Skeletal muscle tissue (tissue), 4 donors: ENCODE results near the gene OSGIN1. TPM values are rescaled to one million over a fixed set of nuclear protein-coding genes. Genes with fewer than 3 reads are reported as not detected.

Source experiments
- H3K27ac ChIP-seq: one replicate; pipeline ENCODE4 v1.7.0; 2013; ENCODE audit warnings: mild to moderate bottlenecking, low read depth, low read length, inconsistent platforms
- H3K27me3 ChIP-seq, 3 donors: one replicate each; pipeline ENCODE4 v1.7.0; 2013; ENCODE audit warnings: low read length in 3 of 3; ENCODE audit not compliant: control insufficient read depth in 3 of 3, insufficient read depth in 3 of 3
- H3K36me3 ChIP-seq, 3 donors: one replicate each; pipeline ENCODE4 v1.7.0; 2013; ENCODE audit warnings: low read length in 3 of 3; ENCODE audit not compliant: control insufficient read depth in 3 of 3, insufficient read depth in 3 of 3
- H3K4me1 ChIP-seq, 3 donors: one replicate each; pipeline ENCODE4 v1.7.0; 2013; ENCODE audit warnings: low read length in 3 of 3, mild to moderate bottlenecking in 3 of 3; ENCODE audit not compliant: control insufficient read depth in 3 of 3, insufficient read depth in 3 of 3
- H3K4me3 ChIP-seq, 3 donors: one replicate each; pipeline ENCODE4 v1.7.0; 2013; ENCODE audit warnings: low read length in 3 of 3
- H3K9ac ChIP-seq, 3 donors: one replicate each; pipeline ENCODE4 v1.7.0; 2013; ENCODE audit warnings: low read length in 3 of 3, mild to moderate bottlenecking in 3 of 3, moderate library complexity in 2 of 3, low read depth in 1 of 3
- H3K9me3 ChIP-seq, 3 donors: one replicate each; pipeline ENCODE4 v1.7.0; 2013; ENCODE audit warnings: low read length in 3 of 3; ENCODE audit not compliant: control insufficient read depth in 3 of 3
- total RNA-seq: library from RNA; depleted of rRNA; stranded (reverse); fragments of >200 nt; gene quantifications from one replicate; pipeline ENCODE4 v1.2.3, GENCODE V29; 2014
- donor health status: Osteomylitis.

Gene OSGIN1
- total RNA-seq, 1 donor from 2014 or later, result 0.52 TPM

DNA sequence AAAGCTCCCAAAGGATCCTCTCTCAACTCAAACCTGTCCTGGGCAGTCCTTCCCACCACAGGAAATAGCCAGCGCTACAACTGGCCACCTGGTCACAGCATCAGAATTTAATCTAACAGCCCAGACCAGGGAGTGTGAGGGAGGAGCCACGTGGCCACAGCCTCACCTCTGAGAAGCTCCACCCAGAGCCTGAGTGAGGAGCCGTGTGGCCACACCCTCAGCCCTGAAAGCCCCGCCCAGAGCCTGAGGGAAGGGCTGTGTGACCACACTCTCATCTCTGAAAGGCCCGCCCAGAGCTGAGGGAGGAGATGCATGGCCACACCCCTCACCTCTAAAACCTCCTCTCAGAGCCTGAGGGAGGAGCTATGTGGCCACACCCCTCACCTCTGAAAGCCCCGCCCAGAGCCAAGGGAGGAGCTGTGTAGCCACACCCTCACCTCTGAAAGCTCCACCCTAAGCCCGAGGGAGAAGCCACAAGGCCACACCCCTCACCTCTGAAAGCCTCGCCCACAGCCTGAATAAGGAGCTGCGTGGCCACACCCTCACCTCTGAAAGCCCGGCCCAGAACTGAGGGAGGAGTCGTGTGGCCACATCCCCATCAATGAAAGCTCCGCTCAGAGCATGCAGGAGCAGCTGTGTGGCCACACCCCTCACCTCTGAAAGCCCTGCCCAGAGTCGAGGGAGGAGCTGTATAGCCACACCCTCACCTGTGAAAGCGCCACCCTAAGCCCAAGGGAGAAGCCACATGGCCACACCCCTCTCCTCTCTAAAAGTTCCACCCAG, 60.9 kb downstream of the OSGIN1 start:
- Histone ChIP-seq H3K36me3 (no peaks in the 10 kb centered on the region), H3K27me3 (peaks cover 4 to 9% (median 5%) of the 10 kb centered on the region in 3 donors), H3K9ac (no peak overlapping the region), H3K4me3 (no peak overlapping the region), H3K27ac (no peak overlapping the region), H3K4me1 (no peaks in the 10 kb centered on the region), H3K9me3 (no peaks in the 10 kb centered on the region)

DNA sequence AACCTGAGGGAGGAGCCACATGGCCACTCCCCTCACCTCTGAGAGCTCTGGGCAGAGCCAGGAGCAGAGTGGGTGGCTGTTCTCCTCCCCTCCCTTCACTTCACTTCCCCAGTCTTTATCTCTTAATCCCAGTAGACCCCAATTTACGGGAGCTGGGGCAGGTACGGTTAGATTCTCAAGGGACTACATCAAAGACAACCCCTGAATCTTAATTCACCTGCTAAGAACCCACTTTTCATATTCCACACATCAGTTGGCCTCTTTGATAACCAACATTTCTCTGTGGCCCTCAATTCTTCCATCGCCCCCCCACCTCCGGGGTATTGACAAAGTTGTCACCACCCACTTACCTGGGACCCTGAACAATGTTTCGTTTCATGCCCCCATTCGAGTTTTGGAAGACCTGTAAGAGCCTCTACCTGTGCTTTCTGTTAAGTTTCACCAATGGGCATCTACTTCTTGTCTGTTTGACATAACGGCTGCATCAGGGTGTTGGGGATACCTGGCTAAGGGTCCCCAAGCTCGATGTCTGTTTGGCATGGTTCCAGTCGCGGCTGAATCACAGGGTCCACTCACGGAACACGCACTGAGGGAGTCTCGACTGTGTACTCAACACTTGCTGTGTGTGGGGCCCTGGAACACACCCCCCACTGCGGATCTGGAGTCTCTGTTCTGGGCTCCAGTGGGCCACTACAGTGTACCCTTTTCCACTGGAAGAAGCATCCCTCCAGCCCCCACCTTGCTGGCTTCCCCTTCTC, 61.7 kb downstream of the OSGIN1 start:
- Histone ChIP-seq H3K9me3 (no peaks in the 10 kb centered on the region), H3K4me1 (no peaks in the 10 kb centered on the region), H3K9ac (no peak overlapping the region), H3K36me3 (no peaks in the 10 kb centered on the region), H3K27me3 (peaks cover 4 to 12% (median 5%) of the 10 kb centered on the region in 3 donors), H3K27ac (no peak overlapping the region), H3K4me3 (no peak overlapping the region)

DNA sequence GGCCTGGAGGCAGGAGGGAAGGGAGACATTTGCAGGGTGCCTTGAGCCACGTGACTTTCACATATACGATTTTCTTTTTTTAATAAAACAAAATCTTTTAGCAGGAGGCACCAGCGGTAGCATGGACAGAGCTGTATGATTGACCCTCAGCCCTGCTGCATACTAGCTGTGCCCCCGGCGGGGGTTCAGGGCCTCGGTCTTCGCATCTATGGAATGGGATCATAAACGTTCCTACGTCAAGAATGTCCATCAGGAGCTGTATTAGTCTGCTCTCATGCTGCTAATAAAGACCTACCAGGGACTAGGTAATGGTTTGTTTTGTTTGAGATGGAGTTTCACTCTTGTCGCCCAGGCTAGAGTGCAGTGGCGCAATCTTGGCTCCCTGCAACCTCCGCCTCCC, 62.4 kb downstream of the OSGIN1 start:
- no peaks in the 10 kb centered on the region for H3K36me3 ChIP-seq
- H3K27ac ChIP-seq, result no peak overlapping the region
- no peak overlapping the region for H3K4me3 ChIP-seq
- no peaks in the 10 kb centered on the region for H3K4me1 ChIP-seq
- H3K27me3 ChIP-seq, result peaks cover 4 to 13% (median 5%) of the 10 kb centered on the region in 3 donors
- no peaks in the 10 kb centered on the region for H3K9me3 ChIP-seq
- no peak overlapping the region for H3K9ac ChIP-seq

Other genes starting within 250 kb of the OSGIN1 start
- 32.4 TPM for gene HSBP1, start 145.3 kb upstream of the OSGIN1 start, total RNA-seq
- 3.1 TPM for gene MLYCD, start 54.1 kb upstream of the OSGIN1 start, total RNA-seq
- not detected for gene NECAB2, start 15.0 kb downstream of the OSGIN1 start, total RNA-seq
- gene SLC38A8, start 89.6 kb downstream of the OSGIN1 start, total RNA-seq, result not detected
- 76.7 TPM for gene MBTPS1, start 163.7 kb downstream of the OSGIN1 start, total RNA-seq
- gene HSDL1, start 191.9 kb downstream of the OSGIN1 start, total RNA-seq, result 17.2 TPM
- not detected for gene DNAAF1, start 192.1 kb downstream of the OSGIN1 start, total RNA-seq
- 14.1 TPM for gene TAF1C, start 233.8 kb downstream of the OSGIN1 start, total RNA-seq
- not detected for gene ADAD2, start 237.9 kb downstream of the OSGIN1 start, total RNA-seq